ENCODE measurements around the gene HDAC7.

DNA sequence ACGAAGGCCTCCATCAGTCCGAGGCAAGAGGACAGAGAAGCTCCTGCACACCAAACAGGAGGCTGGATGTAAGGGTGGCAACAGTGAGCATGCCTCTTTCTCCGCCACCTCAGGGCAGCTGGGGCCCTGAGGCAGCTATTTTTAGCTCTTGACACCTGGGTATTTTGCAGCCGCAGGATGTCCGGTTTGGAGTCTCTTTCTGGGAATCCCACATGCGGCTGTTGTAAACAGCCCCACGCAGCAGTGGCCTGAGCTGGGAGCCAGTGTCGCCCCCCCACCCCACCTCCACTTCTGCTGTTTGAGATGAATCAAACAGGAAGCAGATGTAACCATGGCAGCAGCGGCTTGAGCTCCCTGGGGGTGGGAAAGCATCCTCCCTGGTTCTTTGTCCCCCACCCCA, 11.7 kb downstream of the HDAC7 start:
- no peak for TF ChIP-seq GATA2 (IDR thresholded peaks at IDR 0.05; ENCODE audit: low read depth, low read length)
- TF ChIP-seq GATA3 (IDR thresholded peaks at IDR 0.05; ENCODE audit: low read depth, low read length): no peak
